ENCODE data around the gene MICU1.
"Not testable (repeated sequence)": the region's sequence is repeated elsewhere in the genome, so short reads cannot be mapped to it uniquely, and the experiment has no call there.

The MICU1 gene

GRCh38 chr10:72390764-72391163 is 235.1 kb downstream of the MICU1 start:
- no peak for DNase-seq (ENCODE audit: low spot score)
- TF ChIP-seq, protein P1, sequence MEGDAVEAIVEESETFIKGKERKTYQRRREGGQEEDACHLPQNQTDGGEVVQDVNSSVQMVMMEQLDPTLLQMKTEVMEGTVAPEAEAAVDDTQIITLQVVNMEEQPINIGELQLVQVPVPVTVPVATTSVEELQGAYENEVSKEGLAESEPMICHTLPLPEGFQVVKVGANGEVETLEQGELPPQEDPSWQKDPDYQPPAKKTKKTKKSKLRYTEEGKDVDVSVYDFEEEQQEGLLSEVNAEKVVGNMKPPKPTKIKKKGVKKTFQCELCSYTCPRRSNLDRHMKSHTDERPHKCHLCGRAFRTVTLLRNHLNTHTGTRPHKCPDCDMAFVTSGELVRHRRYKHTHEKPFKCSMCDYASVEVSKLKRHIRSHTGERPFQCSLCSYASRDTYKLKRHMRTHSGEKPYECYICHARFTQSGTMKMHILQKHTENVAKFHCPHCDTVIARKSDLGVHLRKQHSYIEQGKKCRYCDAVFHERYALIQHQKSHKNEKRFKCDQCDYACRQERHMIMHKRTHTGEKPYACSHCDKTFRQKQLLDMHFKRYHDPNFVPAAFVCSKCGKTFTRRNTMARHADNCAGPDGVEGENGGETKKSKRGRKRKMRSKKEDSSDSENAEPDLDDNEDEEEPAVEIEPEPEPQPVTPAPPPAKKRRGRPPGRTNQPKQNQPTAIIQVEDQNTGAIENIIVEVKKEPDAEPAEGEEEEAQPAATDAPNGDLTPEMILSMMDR (IDR thresholded peaks at IDR 0.05; ENCODE audit: extremely low read depth, missing control alignments): no peak

DNA sequence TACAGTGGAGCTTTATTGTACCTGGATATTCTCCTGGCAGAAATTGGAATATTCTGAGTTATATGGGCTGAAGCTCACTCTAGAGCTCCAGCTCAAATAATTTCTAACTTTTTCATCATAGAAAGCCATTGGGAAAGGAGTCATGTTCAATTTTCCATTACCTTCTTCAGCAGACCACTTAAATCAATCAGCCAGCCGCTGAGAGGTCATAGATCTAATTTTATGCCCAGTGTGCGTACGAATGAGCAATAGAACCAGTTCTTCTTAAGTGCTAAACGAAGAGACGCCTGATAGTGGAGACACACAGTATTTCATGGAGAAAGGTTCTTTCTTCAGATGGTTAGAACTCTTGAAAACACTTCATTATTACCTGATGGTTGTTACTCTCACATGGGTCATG is 236.2 kb downstream of the MICU1 start:
- TF ChIP-seq, protein P1 (IDR thresholded peaks at IDR 0.05; ENCODE audit: extremely low read depth, missing control alignments): no peak
- DNase-seq (ENCODE audit: low spot score): no peak

DNA sequence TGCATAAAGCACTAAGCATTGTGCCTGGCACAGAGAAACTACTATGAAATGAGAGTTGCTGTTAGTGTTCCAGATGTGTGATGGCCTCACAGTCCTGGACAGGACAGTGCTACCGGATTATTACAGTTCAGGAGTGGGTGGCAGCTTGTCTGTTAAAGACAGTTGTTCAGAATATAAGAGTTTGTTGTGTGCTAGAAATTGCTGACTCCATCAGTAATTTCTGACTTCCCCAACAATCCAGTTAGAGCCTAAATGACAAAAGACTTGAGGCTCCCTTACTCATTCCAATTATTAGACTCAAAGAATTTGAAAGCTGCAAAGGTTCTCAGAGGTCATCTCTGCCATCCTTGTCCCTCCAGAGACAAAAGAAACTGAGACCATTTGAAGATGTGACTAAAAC is 236.9 kb downstream of the MICU1 start:
- TF ChIP-seq, protein P1 (IDR thresholded peaks at IDR 0.05; ENCODE audit: extremely low read depth, missing control alignments): no peak
- no peak for DNase-seq (ENCODE audit: low spot score)

- DNase-seq (ENCODE audit: low spot score): no peak
- TF ChIP-seq, protein P1 (IDR thresholded peaks at IDR 0.05; ENCODE audit: extremely low read depth, missing control alignments): no peak
Measured at GRCh38 chr10:72388062-72388461, 237.8 kb downstream of the MICU1 start.

GRCh38 chr10:72386916-72387586 is 238.8 kb downstream of the MICU1 start:
- DNase-seq (ENCODE audit: low spot score): no peak
- TF ChIP-seq, protein P1 (IDR thresholded peaks at IDR 0.05; ENCODE audit: extremely low read depth, missing control alignments): no peak

DNA sequence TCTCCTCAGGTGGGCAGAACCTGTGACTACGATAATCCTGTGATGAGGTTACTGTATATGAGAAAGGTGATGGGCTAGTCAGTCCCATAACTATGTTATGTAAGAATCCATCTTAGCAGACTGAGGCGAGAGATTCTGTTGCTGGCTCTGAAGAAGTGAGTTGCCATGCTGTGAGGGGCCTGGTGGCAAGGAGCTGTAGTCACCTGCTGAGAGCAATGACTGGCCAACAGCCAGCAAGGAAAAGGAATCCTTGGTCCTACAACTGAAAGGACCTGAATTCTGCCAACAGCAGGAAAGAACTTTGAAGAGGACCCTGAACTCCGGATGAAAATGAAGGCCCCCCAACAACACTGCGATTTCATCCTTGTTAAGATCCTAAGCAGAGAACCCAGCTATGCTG is 240.2 kb downstream of the MICU1 start:
- DNase-seq (ENCODE audit: low spot score): no peak
- TF ChIP-seq, protein P1 (IDR thresholded peaks at IDR 0.05; ENCODE audit: extremely low read depth, missing control alignments): no peak

- DNase-seq (ENCODE audit: low spot score): not testable (repeated sequence)
Measured at GRCh38 chr10:72384982-72385381, 240.9 kb downstream of the MICU1 start.

DNA sequence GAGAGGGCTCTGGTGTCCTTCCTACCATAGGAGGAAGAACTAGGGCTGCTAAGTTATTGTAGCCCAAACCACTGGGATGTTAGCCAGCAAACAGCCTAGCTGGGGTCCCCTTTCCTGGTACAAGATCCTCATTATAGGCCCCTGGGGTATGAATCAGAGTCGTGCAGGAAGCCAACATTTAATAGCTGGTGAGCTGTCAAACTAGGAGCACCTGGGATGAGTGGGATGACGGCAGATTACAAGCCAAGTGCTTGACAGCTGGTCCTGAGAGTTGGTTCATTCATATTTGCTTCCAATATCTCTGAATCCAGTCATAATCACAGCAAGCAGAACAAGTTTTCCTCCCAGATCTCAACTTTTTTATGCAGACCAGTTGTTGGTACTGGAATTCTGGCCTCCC is 246.1 kb downstream of the MICU1 start:
- DNase-seq (ENCODE audit: low spot score): no peak
- TF ChIP-seq, protein P1 (IDR thresholded peaks at IDR 0.05; ENCODE audit: extremely low read depth, missing control alignments): no peak

Data from GM20000 (cell line).